ENCODE data around the gene KRTAP9-9.

GRCh38 chr17:41212524-41213169 lies 42.5 kb upstream of the KRTAP9-9 start:
- no peak for TF ChIP-seq CTCF (IDR thresholded peaks at IDR 0.05; ENCODE audit: low read depth, low read length)
- no peak for TF ChIP-seq EZH2phosphoT487 (IDR thresholded peaks at IDR 0.05; ENCODE audit: low read depth)

All from OCI-LY3 (cell line).